ENCODE measurements around the gene MAP7.
A peak's percentile ranks its signal among the peaks of the same experiment; 100 is the strongest.

MAP7 gene

DNA sequence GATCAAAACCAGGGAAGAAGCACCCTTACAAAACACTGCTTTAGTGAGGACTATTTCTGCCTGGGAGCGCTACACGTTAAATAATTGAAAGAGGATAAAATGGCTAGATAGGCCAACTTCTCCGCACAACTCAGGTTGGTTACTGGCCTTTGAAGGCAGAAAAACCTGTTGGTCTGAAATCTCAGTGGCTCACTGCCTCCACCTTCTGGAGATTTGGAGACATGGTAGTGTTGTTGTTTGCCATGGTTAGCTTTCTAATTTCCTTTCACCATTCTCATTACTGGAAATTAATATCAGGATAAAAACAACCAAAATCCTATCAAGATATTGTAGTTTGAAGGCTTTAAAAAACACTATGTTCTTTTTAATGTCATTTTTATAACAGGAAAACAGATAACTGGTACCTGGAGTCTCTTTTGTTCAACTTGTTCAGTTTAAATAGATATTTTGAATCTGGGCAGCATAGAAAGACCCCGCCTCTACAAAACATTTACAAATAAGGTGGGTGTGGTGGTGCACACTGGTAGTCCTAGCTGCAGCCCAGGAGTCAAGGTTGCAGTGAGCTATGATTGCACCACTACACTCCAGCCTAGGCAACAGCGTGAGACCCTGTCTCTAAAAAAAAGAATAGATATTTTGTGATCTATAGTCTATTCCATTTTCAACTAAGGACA lies 233.1 kb downstream of the MAP7 start:
- no peak overlapping the region for H3K9ac ChIP-seq (ENCODE audit: low read length)
- no peaks in the 10 kb centered on the region for H3K4me1 ChIP-seq (ENCODE audit: low read length)
- TF ChIP-seq, protein P1, sequence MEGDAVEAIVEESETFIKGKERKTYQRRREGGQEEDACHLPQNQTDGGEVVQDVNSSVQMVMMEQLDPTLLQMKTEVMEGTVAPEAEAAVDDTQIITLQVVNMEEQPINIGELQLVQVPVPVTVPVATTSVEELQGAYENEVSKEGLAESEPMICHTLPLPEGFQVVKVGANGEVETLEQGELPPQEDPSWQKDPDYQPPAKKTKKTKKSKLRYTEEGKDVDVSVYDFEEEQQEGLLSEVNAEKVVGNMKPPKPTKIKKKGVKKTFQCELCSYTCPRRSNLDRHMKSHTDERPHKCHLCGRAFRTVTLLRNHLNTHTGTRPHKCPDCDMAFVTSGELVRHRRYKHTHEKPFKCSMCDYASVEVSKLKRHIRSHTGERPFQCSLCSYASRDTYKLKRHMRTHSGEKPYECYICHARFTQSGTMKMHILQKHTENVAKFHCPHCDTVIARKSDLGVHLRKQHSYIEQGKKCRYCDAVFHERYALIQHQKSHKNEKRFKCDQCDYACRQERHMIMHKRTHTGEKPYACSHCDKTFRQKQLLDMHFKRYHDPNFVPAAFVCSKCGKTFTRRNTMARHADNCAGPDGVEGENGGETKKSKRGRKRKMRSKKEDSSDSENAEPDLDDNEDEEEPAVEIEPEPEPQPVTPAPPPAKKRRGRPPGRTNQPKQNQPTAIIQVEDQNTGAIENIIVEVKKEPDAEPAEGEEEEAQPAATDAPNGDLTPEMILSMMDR (IDR thresholded peaks at IDR 0.05; ENCODE audit: low read depth, low read length) = peak; percentile 61
- TF ChIP-seq EZH2phosphoT487 (IDR thresholded peaks at IDR 0.05; ENCODE audit: low read depth) = no peak
- H3K4me2 ChIP-seq (ENCODE audit: low read length) = peak overlapping the region; percentile 45
- H3K9me3 ChIP-seq (ENCODE audit: insufficient read depth, low read length) = no peaks in the 10 kb centered on the region
- H3K27ac ChIP-seq (ENCODE audit: low read length) = no peak overlapping the region
- peak overlapping the region; percentile 26; the same call in 1 of the 2 replicates for H3K4me3 ChIP-seq (ENCODE audit: low read length)
- no peaks in the 10 kb centered on the region for H4K20me1 ChIP-seq (ENCODE audit: insufficient read depth, low read length)
- no peaks in the 10 kb centered on the region for H3K27me3 ChIP-seq (ENCODE audit: low read depth, low read length)
- H3K36me3 ChIP-seq (replicated peaks; ENCODE audit: low read depth, low read length) = no peaks in the 10 kb centered on the region
- H3K79me2 ChIP-seq (ENCODE audit: low read length) = no peaks in the 10 kb centered on the region
- H2AFZ ChIP-seq (ENCODE audit: low read depth, low read length) = peak overlapping the region; percentile 97

DNA sequence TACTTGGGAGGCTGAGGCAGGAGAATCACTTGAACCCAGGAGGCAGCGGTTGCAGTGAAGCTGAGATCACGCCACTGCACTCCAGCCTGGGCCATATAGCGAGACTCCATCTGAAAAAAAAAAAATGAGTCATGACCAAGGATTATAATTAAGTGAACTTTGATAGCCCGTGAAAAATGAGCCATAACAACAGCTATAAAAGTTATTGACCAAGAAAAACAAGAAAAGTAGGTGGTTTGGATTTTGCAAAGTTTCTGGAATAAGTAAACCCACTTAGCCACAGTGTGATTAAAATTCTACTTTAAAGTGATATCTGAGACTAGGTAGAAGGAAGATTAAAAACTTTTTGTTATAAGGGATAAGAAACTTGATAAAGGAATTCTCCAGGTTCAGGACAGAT lies 234.6 kb downstream of the MAP7 start:
- Histone ChIP-seq H4K20me1 (ENCODE audit: insufficient read depth, low read length) (no peaks in the 10 kb centered on the region), H3K27me3 (ENCODE audit: low read depth, low read length) (no peaks in the 10 kb centered on the region), H3K9ac (ENCODE audit: low read length) (no peak overlapping the region), H3K4me1 (ENCODE audit: low read length) (no peaks in the 10 kb centered on the region), H3K4me3 (ENCODE audit: low read length) (no peak overlapping the region), H3K27ac (ENCODE audit: low read length) (no peak overlapping the region), H2AFZ (ENCODE audit: low read depth, low read length) (no peak overlapping the region), H3K4me2 (ENCODE audit: low read length) (no peak overlapping the region), H3K79me2 (ENCODE audit: low read length) (no peaks in the 10 kb centered on the region), H3K9me3 (ENCODE audit: insufficient read depth, low read length) (no peaks in the 10 kb centered on the region), H3K36me3 (replicated peaks; ENCODE audit: low read depth, low read length) (no peaks in the 10 kb centered on the region)
- TF ChIP-seq, protein P1 (IDR thresholded peaks at IDR 0.05; ENCODE audit: low read depth, low read length) = no peak
- TF ChIP-seq EZH2phosphoT487 (IDR thresholded peaks at IDR 0.05; ENCODE audit: low read depth) = no peak

- no peak overlapping the region for H2AFZ ChIP-seq (ENCODE audit: low read depth, low read length)
- H3K27ac ChIP-seq (ENCODE audit: low read length) = no peak overlapping the region
- H3K36me3 ChIP-seq (replicated peaks; ENCODE audit: low read depth, low read length) = no peaks in the 10 kb centered on the region
- no peak overlapping the region for H3K4me3 ChIP-seq (ENCODE audit: low read length)
- no peak overlapping the region for H3K4me2 ChIP-seq (ENCODE audit: low read length)
- no peaks in the 10 kb centered on the region for H3K27me3 ChIP-seq (ENCODE audit: low read depth, low read length)
- H4K20me1 ChIP-seq (ENCODE audit: insufficient read depth, low read length) = no peaks in the 10 kb centered on the region
- H3K9me3 ChIP-seq (ENCODE audit: insufficient read depth, low read length) = no peaks in the 10 kb centered on the region
- no peaks in the 10 kb centered on the region for H3K4me1 ChIP-seq (ENCODE audit: low read length)
- TF ChIP-seq EZH2phosphoT487 (IDR thresholded peaks at IDR 0.05; ENCODE audit: low read depth) = no peak
- TF ChIP-seq, protein P1 (IDR thresholded peaks at IDR 0.05; ENCODE audit: low read depth, low read length) = no peak
- no peaks in the 10 kb centered on the region for H3K79me2 ChIP-seq (ENCODE audit: low read length)
- H3K9ac ChIP-seq (ENCODE audit: low read length) = no peak overlapping the region
These were observed 237.2 kb downstream of the MAP7 start for GRCh38 chr6:136312975-136313374.

- no peaks in the 10 kb centered on the region for H3K27me3 ChIP-seq (ENCODE audit: low read depth, low read length)
- no peak overlapping the region for H3K4me2 ChIP-seq (ENCODE audit: low read length)
- H3K27ac ChIP-seq (ENCODE audit: low read length) = no peak overlapping the region
- H3K36me3 ChIP-seq (replicated peaks; ENCODE audit: low read depth, low read length) = no peaks in the 10 kb centered on the region
- H3K9ac ChIP-seq (ENCODE audit: low read length) = no peak overlapping the region
- no peaks in the 10 kb centered on the region for H3K79me2 ChIP-seq (ENCODE audit: low read length)
- no peak overlapping the region for H3K4me3 ChIP-seq (ENCODE audit: low read length)
- no peaks in the 10 kb centered on the region for H3K4me1 ChIP-seq (ENCODE audit: low read length)
- no peak overlapping the region for H2AFZ ChIP-seq (ENCODE audit: low read depth, low read length)
- H3K9me3 ChIP-seq (ENCODE audit: insufficient read depth, low read length) = no peaks in the 10 kb centered on the region
- TF ChIP-seq EZH2phosphoT487 (IDR thresholded peaks at IDR 0.05; ENCODE audit: low read depth) = no peak
- TF ChIP-seq, protein P1 (IDR thresholded peaks at IDR 0.05; ENCODE audit: low read depth, low read length) = no peak
- no peaks in the 10 kb centered on the region for H4K20me1 ChIP-seq (ENCODE audit: insufficient read depth, low read length)
These were observed 240.4 kb downstream of the MAP7 start for GRCh38 chr6:136309729-136310311.

Data from OCI-LY3 (cell line).